Stomach smooth muscle (tissue), 2 donors: ENCODE data around the gene MRFAP1.
"Not testable (repeated sequence)": the region's sequence is repeated elsewhere in the genome, so short reads cannot be mapped to it uniquely, and the experiment has no call there.

Source experiments
- H3K27ac ChIP-seq: one replicate; pipeline ENCODE4 v1.7.0; 2013; ENCODE audit warnings: mild to moderate bottlenecking, low read length, inconsistent platforms
- H3K27me3 ChIP-seq, 2 donors: one replicate each; pipeline ENCODE4 v1.7.0; 2013; ENCODE audit warnings: low read length in 2 of 2; ENCODE audit not compliant: insufficient read depth in 2 of 2, control insufficient read depth in 1 of 2
- H3K36me3 ChIP-seq, 2 donors: one replicate each; pipeline ENCODE4 v1.7.0; 2013; ENCODE audit warnings: low read length in 2 of 2; ENCODE audit not compliant: control insufficient read depth in 2 of 2, insufficient read depth in 2 of 2
- H3K4me1 ChIP-seq: one replicate; pipeline ENCODE4 v1.7.0; 2013; ENCODE audit warnings: low read length; ENCODE audit not compliant: control insufficient read depth, insufficient read depth
- H3K4me3 ChIP-seq, 2 donors: one replicate each; pipeline ENCODE4 v1.7.0; 2013; ENCODE audit warnings: low read length in 2 of 2
- H3K9ac ChIP-seq, 2 donors: one replicate each; pipeline ENCODE4 v1.7.0; 2013; ENCODE audit warnings: low read length in 2 of 2, mild to moderate bottlenecking in 1 of 2
- H3K9me3 ChIP-seq, 2 donors: one replicate each; pipeline ENCODE4 v1.7.0; 2013; ENCODE audit warnings: low read length in 2 of 2; ENCODE audit not compliant: control insufficient read depth in 2 of 2
- donor health status: healthy.
- donor health status: Pancreatic carcinoma.

MRFAP1 gene

DNA sequence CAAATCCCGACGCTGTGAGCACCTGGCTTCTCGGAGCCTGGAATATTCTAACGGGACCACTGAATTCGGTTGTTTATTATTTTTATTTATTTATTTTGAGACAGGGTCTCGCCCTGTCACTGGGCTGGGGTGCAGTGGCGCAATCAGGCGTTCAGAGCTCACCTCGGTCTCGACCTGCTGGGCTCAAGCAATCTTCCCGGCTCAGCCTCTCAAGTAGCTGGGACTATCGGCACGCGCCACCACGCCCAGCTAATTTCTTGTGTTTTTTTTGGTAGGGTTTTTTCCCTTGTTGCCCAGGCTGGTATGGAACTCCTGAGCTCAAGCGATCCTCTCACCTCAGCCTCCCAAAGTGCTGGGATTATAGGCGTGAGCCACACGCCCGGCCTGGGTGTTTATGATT is 31.6 kb downstream of the MRFAP1 start:
- H3K4me1 ChIP-seq = peaks cover 29% of the 10 kb centered on the region
- H3K4me3 ChIP-seq = no peak overlapping the region
- H3K9me3 ChIP-seq = no peaks in the 10 kb centered on the region
- no peak overlapping the region for H3K27ac ChIP-seq
- H3K36me3 ChIP-seq = peaks cover 0 to 9% of the 10 kb centered on the region in 2 donors
- no peaks in the 10 kb centered on the region for H3K27me3 ChIP-seq
- no peak overlapping the region for H3K9ac ChIP-seq

DNA sequence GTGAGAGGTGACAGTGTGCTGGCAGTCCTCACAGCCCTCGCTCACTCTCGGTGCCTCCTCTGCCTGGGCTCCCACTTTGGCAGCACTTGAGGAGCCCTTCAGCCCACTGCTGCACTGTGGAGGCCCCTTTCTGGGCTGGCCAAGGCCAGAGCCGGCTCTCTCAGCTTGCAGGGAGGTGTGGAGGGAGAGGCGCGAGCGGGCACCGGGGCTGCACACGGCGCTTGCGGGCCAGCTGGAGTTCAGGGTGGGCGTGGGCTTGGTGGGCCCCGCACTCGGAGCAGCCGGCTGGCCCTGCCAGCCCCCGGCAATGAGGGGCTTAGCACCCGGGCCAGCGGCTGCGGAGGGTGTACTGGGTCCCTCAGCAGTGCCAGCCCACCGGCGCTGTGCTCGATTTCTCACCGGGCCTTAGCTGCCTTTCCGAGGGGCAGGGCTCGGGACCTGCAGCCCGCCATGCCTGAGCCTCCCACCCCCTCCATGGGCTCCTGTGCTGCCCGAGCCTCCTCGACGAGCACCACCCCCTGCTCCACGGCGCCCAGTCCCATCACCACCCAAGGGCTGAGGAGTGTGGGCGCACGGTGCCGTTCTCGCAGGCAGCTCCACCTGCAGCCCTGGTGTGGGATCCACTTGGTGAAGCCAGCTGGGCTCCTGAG is 32.2 kb downstream of the MRFAP1 start:
- not testable (repeated sequence) for H3K27ac ChIP-seq, H3K27me3 ChIP-seq, H3K36me3 ChIP-seq, H3K9me3 ChIP-seq, H3K9ac ChIP-seq
- peak overlapping the region in 1 of 2 donors; percentile 83 for H3K4me3 ChIP-seq
- H3K4me1 ChIP-seq = peaks cover 34% of the 10 kb centered on the region

GRCh38 chr4:6673191-6673659 is 32.7 kb downstream of the MRFAP1 start:
- not testable (repeated sequence) for H3K9me3 ChIP-seq, H3K36me3 ChIP-seq, H3K27me3 ChIP-seq
- H3K9ac ChIP-seq = peak overlapping the region; percentile 80 to 81
- peak overlapping the region; percentile 77 for H3K27ac ChIP-seq
- H3K4me3 ChIP-seq = peak overlapping the region; percentile 76 to 83
- peaks cover 34% of the 10 kb centered on the region for H3K4me1 ChIP-seq

DNA sequence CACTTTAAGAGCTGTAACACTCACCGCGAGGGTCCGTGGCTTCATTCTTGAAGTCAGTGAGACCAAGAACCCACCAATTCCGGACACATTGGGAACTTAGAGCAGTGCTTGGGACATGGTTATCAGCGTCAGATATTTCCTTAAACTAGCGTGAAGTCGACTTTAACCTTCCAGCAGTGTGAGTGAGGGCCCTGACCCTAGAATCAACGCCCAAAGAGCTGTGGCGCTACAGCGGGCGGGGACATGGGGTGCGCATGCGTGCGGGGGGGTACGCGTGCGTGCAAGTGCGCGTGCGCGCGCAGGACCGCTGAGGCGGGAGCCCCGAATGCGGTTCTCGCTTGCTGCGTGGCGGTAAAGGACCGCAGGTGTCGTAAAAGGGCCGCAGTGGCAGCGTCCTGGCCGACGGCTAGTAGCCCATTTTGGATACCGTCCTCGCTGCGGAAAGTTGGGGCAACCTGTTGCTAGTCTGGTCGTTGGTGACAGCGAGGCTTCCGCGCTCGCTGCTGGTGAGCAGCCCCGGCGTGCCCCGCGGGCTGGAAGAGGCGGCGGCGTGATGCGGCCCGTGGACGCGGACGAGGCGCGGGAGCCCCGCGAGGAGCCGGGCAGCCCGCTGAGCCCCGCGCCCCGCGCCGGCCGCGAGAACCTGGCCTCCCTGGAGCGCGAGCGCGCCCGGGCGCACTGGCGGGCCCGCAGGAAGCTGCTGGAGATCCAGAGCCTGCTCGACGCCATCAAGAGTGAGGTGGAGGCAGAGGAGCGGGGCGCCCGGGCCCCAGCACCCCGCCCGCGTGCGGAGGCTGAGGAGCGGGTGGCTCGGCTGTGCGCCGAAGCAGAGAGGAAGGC is 33.4 kb downstream of the MRFAP1 start:
- Histone ChIP-seq H3K27ac (peak overlapping the region; percentile 77), H3K4me3 (peak overlapping the region; percentile 76 to 83), H3K9me3 (no peaks in the 10 kb centered on the region), H3K4me1 (peaks cover 34% of the 10 kb centered on the region), H3K27me3 (no peaks in the 10 kb centered on the region), H3K36me3 (peaks cover 0 to 9% of the 10 kb centered on the region in 2 donors), H3K9ac (peak overlapping the region; percentile 80 to 81)

DNA sequence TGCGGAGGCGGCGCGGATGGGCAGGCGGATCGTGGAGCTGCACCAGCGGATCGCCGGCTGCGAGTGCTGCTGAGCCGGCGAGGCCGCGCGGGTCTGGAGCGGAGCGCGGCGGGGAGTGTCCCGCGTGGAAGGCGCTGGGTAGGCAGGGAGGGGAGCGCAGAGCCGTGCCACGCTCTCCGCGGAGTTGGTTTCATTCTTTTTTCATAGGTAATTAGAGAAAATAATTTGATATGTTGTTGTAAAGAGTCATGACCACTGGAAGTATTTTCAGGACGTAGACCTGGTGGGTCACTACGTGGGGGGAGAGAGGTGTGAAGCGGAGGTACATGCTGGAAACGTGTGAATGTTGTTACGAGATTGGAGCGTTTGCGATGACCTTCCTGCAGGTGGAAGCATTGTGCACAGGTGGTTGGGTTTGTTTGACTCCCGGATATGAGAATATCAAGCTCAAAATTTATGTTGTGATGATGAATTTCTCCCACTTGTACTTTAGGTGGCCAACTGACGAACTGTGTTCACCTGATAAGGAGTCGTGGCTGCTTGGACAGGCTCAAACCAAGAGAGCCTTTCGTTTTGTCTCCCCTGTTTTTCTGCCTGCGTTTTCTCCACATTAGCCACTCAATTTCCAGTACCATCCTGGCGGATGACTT is 34.1 kb downstream of the MRFAP1 start:
- Histone ChIP-seq H3K27ac (peak overlapping the region; percentile 77), H3K4me1 (peaks cover 34% of the 10 kb centered on the region), H3K36me3 (peaks cover 0 to 9% of the 10 kb centered on the region in 2 donors), H3K9ac (peak overlapping the region; percentile 51 to 74), H3K27me3 (no peaks in the 10 kb centered on the region), H3K4me3 (peak overlapping the region; percentile 76 to 83), H3K9me3 (no peaks in the 10 kb centered on the region)

DNA sequence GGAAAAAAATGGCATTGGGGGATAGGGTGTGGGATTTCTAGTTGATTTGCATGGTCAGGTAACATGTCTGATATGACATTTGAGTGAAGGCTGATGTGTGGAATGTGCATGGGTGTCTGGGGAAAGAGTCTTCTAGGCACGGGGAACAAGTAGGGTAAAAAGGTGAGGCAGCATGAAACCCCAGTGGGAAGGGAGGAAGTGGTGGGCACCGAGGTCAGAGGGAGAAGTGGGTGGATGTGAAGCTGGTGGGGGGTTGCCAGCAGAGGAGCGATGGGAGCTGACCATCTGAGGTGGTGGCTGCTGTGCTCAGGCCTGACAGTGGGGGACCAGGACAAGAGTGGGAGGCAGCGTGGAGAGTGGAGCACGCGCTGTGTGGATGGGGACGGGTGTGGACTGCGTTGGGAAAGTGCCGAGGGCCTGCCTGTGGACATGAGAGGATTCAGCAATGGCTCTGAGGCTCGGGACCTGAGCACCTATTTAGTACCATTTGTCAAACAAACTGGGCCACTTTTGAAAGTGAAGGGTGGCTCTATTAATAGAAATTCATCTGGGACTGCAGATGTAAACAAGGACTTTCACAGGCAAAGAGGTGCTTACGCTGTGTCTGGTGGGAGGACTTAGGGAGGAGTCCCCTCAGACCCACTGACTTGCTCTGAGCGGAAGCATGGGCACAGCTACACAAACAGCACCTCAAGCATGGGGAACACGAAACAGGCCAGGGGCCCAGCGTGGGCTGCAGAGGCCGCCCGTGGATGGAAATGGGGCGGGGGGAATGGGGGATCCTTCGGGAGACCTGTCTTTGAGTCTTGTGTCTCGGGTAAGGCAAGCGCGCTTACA is 36.5 kb downstream of the MRFAP1 start:
- Histone ChIP-seq H3K9ac (peak overlapping the region in 1 of 2 donors; percentile 23), H3K27me3 (no peaks in the 10 kb centered on the region), H3K4me1 (peaks cover 34% of the 10 kb centered on the region), H3K9me3 (no peaks in the 10 kb centered on the region), H3K27ac (no peak overlapping the region), H3K36me3 (peaks cover 0 to 7% of the 10 kb centered on the region in 2 donors), H3K4me3 (peak overlapping the region in 1 of 2 donors; percentile 52)

GRCh38 chr4:6680372-6681034 is 40.0 kb downstream of the MRFAP1 start:
- Histone ChIP-seq H3K9me3 (no peaks in the 10 kb centered on the region), H3K4me1 (peaks cover 21% of the 10 kb centered on the region)

DNA sequence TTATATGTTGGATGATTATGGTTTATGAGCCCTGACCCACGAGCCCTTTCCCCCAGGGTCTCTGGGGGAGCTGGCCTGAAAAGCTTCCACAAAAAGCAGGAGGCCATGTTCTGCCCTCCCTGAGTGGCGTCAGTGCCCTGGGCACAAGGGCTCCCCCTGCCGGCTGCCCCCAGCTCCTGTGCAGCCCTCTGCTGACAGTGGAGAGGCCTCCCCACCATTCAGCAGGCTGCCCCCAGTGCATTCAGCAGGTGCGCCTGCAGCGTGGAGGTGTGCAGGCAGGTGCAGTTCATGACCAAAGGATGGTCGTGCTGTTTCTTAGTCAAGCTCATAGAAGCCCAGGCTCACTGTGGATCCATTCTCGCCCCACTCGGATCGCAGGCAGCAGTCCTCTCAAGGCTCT is 40.7 kb downstream of the MRFAP1 start:
- no peak overlapping the region for H3K4me3 ChIP-seq
- H3K27me3 ChIP-seq = no peaks in the 10 kb centered on the region
- peaks cover 0 to 2% of the 10 kb centered on the region in 2 donors for H3K36me3 ChIP-seq
- H3K9me3 ChIP-seq = no peaks in the 10 kb centered on the region
- no peak overlapping the region for H3K9ac ChIP-seq
- no peak overlapping the region for H3K27ac ChIP-seq
- peaks cover 14% of the 10 kb centered on the region for H3K4me1 ChIP-seq

More at GRCh38 chr4:6680372-6681034, 40.0 kb downstream of the MRFAP1 start:
- Histone ChIP-seq H3K36me3 (peaks cover 0 to 6% of the 10 kb centered on the region in 2 donors), H3K27me3 (no peaks in the 10 kb centered on the region), H3K27ac (no peak overlapping the region), H3K4me3 (no peak overlapping the region), H3K9ac (no peak overlapping the region)

GRCh38 chr4:6682862-6683590 is 42.5 kb downstream of the MRFAP1 start:
- H3K4me1 ChIP-seq = no peaks in the 10 kb centered on the region
- no peak overlapping the region for H3K27ac ChIP-seq
- H3K36me3 ChIP-seq = peaks cover 0 to 2% of the 10 kb centered on the region in 2 donors
- H3K4me3 ChIP-seq = no peak overlapping the region
- H3K9me3 ChIP-seq = no peaks in the 10 kb centered on the region
- no peak overlapping the region for H3K9ac ChIP-seq
- H3K27me3 ChIP-seq = no peaks in the 10 kb centered on the region
